ENCODE measurements around the gene HMG20B. TPM values are rescaled to one million over a fixed set of nuclear protein-coding genes. Genes with fewer than 3 reads are reported as not detected.

HMG20B gene
- total RNA-seq, 3 donors from 2014 or later = 56.3 to 60.9 (median 59.3) TPM

GRCh38 chr19:3608750-3609322, 36.1 kb downstream of the HMG20B start:
- Mint-ChIP-seq H3K4me1 (ENCODE audit: low read depth) (peaks cover 11% of the 10 kb centered on the region), H3K27me3 (ENCODE audit: low read depth) (no peaks in the 10 kb centered on the region), H3K4me3 (no peak overlapping the region), H3K9me3 (no peaks in the 10 kb centered on the region), H3K36me3 (ENCODE audit: insufficient read depth) (peaks cover 5% of the 10 kb centered on the region)
- DNase-seq = no peak
- ATAC-seq = no peak

- H3K9me3 Mint-ChIP-seq = no peaks in the 10 kb centered on the region
- no peak for ATAC-seq
- H3K27me3 Mint-ChIP-seq (ENCODE audit: low read depth) = no peaks in the 10 kb centered on the region
- DNase-seq = no peak
- peaks cover 5% of the 10 kb centered on the region for H3K36me3 Mint-ChIP-seq (ENCODE audit: insufficient read depth)
- H3K4me1 Mint-ChIP-seq (ENCODE audit: low read depth) = peaks cover 11% of the 10 kb centered on the region
- H3K4me3 Mint-ChIP-seq = no peak overlapping the region
Observed at GRCh38 chr19:3609779-3610719, 37.3 kb downstream of the HMG20B start.

- Mint-ChIP-seq H3K4me1 (ENCODE audit: low read depth) (peaks cover 11% of the 10 kb centered on the region), H3K4me3 (no peak overlapping the region), H3K27me3 (ENCODE audit: low read depth) (no peaks in the 10 kb centered on the region), H3K36me3 (ENCODE audit: insufficient read depth) (peaks cover 5% of the 10 kb centered on the region), H3K9me3 (no peaks in the 10 kb centered on the region)
- ATAC-seq (no peak), DNase-seq (no peak)
Observed at GRCh38 chr19:3610745-3611717, 38.3 kb downstream of the HMG20B start.

- peaks cover 5% of the 10 kb centered on the region for H3K36me3 Mint-ChIP-seq (ENCODE audit: insufficient read depth)
- no peaks in the 10 kb centered on the region for H3K9me3 Mint-ChIP-seq
- DNase-seq (no peak), ATAC-seq (no peak)
- H3K4me3 Mint-ChIP-seq = no peak overlapping the region
- H3K4me1 Mint-ChIP-seq (ENCODE audit: low read depth) = peaks cover 11% of the 10 kb centered on the region
- no peaks in the 10 kb centered on the region for H3K27me3 Mint-ChIP-seq (ENCODE audit: low read depth)
Observed at GRCh38 chr19:3611841-3612240, 39.1 kb downstream of the HMG20B start.

GRCh38 chr19:3612330-3612729, 39.6 kb downstream of the HMG20B start:
- Mint-ChIP-seq H3K27me3 (ENCODE audit: low read depth) (no peaks in the 10 kb centered on the region), H3K36me3 (ENCODE audit: insufficient read depth) (peaks cover 8% of the 10 kb centered on the region), H3K4me3 (no peak overlapping the region), H3K4me1 (ENCODE audit: low read depth) (peaks cover 13% of the 10 kb centered on the region), H3K9me3 (no peaks in the 10 kb centered on the region)
- no peak for DNase-seq
- ATAC-seq = no peak

- DNase-seq (no peak), ATAC-seq (no peak)
- Mint-ChIP-seq H3K4me3 (no peak overlapping the region), H3K27me3 (ENCODE audit: low read depth) (no peaks in the 10 kb centered on the region), H3K4me1 (ENCODE audit: low read depth) (peaks cover 13% of the 10 kb centered on the region), H3K36me3 (ENCODE audit: insufficient read depth) (peaks cover 8% of the 10 kb centered on the region), H3K9me3 (no peaks in the 10 kb centered on the region)
Observed at GRCh38 chr19:3612901-3613741, 40.4 kb downstream of the HMG20B start.

- Mint-ChIP-seq H3K36me3 (ENCODE audit: insufficient read depth) (peaks cover 9% of the 10 kb centered on the region), H3K4me3 (no peak overlapping the region), H3K9me3 (no peaks in the 10 kb centered on the region), H3K4me1 (ENCODE audit: low read depth) (peaks cover 12% of the 10 kb centered on the region), H3K27me3 (ENCODE audit: low read depth) (no peaks in the 10 kb centered on the region)
- ATAC-seq (no peak), DNase-seq (no peak)
Observed at GRCh38 chr19:3613818-3614661, 41.3 kb downstream of the HMG20B start.

- Mint-ChIP-seq H3K4me1 (ENCODE audit: low read depth) (peaks cover 12% of the 10 kb centered on the region), H3K36me3 (ENCODE audit: insufficient read depth) (peaks cover 12% of the 10 kb centered on the region), H3K27me3 (ENCODE audit: low read depth) (no peaks in the 10 kb centered on the region), H3K9me3 (no peaks in the 10 kb centered on the region), H3K4me3 (no peak overlapping the region)
- DNase-seq (no peak), ATAC-seq (no peak)
Observed at GRCh38 chr19:3614858-3615505, 42.2 kb downstream of the HMG20B start.

GRCh38 chr19:3615524-3616135, 42.9 kb downstream of the HMG20B start:
- peaks cover 12% of the 10 kb centered on the region for H3K36me3 Mint-ChIP-seq (ENCODE audit: insufficient read depth)
- no peaks in the 10 kb centered on the region for H3K27me3 Mint-ChIP-seq (ENCODE audit: low read depth)
- no peaks in the 10 kb centered on the region for H3K9me3 Mint-ChIP-seq
- no peak for ATAC-seq
- H3K4me3 Mint-ChIP-seq = no peak overlapping the region
- DNase-seq = no peak
- H3K4me1 Mint-ChIP-seq (ENCODE audit: low read depth) = peaks cover 12% of the 10 kb centered on the region

GRCh38 chr19:3617463-3617862, 44.7 kb downstream of the HMG20B start:
- H3K27me3 Mint-ChIP-seq (ENCODE audit: low read depth) = no peaks in the 10 kb centered on the region
- peak; percentile 38 to 45 for ATAC-seq
- peaks cover 12% of the 10 kb centered on the region for H3K4me1 Mint-ChIP-seq (ENCODE audit: low read depth)
- no peaks in the 10 kb centered on the region for H3K9me3 Mint-ChIP-seq
- peaks cover 9% of the 10 kb centered on the region for H3K36me3 Mint-ChIP-seq (ENCODE audit: insufficient read depth)
- no peak overlapping the region for H3K4me3 Mint-ChIP-seq
- DNase-seq = no peak

- peaks cover 12% of the 10 kb centered on the region for H3K36me3 Mint-ChIP-seq (ENCODE audit: insufficient read depth)
- H3K9me3 Mint-ChIP-seq = no peaks in the 10 kb centered on the region
- H3K4me3 Mint-ChIP-seq = no peak overlapping the region
- peaks cover 12% of the 10 kb centered on the region for H3K4me1 Mint-ChIP-seq (ENCODE audit: low read depth)
- peak; percentile 70 to 71 for ATAC-seq
- peak; percentile 54 for DNase-seq
- no peaks in the 10 kb centered on the region for H3K27me3 Mint-ChIP-seq (ENCODE audit: low read depth)
Observed at GRCh38 chr19:3618144-3618810, 45.5 kb downstream of the HMG20B start.

All from activated T-cell treated with anti-CD3 and anti-CD28 coated beads, Interleukin-2, amount 50 U/mL, for 4 hours (primary cell).